K562 (cell line): ENCODE data around the gene TSPAN16. TPM values are rescaled to one million over a fixed set of nuclear protein-coding genes. Genes with fewer than 3 reads are reported as not detected.

ENCODE experiments used
- ATAC-seq: fragments of 200-7000 bp; cut with Tn5 transposase; 3 replicates; pipeline ENCODE4 v1.9.1; 2020; ENCODE audit warnings: moderate library complexity
- BruUV-seq: library from RNA; stranded (reverse); fragments of 400-500 nt; replicated peaks from 2 replicates; lab custom pipeline; 2021; lab: Mats Ljungman, UMichigan
- CTCF ChIA-PET: fragments of 300-600 bp; formaldehyde crosslinking; extraction: SDS; loops from one replicate; lab custom pipeline; 2021; ENCODE audit warnings: low intra/inter-chr PET ratio; lab: Yijun Ruan, JAX
- POLR2A ChIA-PET: fragments of 300-600, 350-650 bp; sonication (Branson Sonifier 250); formaldehyde crosslinking; extraction: SDS; loops from one replicate; lab custom pipeline; 2021; ENCODE audit warnings: antibody characterized with exemption, inconsistent platforms; lab: Yijun Ruan, JAX
- DNase-seq, 4 experiments: peaks; one replicate each; pipeline versions ENCODE4 v3.0.0 to v3.0.0-alpha.2; 2011 to 2018; ENCODE audit warnings: low spot score in 3 of 4, mixed read lengths in 3 of 4; ENCODE audit errors: extremely low read depth in 1 of 4
- FAIRE-seq: peaks from 2 replicates; lab custom pipeline; 2011; peaks lifted over from hg19 to GRCh38; lab: Jason Lieb, UNC
- H2AFZ ChIP-seq: 2 replicates; pipeline ENCODE4 v1.6.0; 2011; ENCODE audit warnings: low read depth, low read length, control low read depth, inconsistent platforms
- H3K27ac ChIP-seq: fragments of 200-600 bp; 3 replicates; pipeline ENCODE4 v1.8.0; 2011; ENCODE audit warnings: low read depth, mild to moderate bottlenecking, control low read depth, inconsistent platforms, low read length, moderate library complexity, mixed read lengths; ENCODE audit errors: extremely low read depth
- H3K27me3 ChIP-seq, 2 experiments: fragments of 300-600 bp in 1 of 2; 2 replicates in 1 of 2; 3 replicates in 1 of 2; pipeline versions ENCODE4 v1.6.0 to v1.8.0; 2011; ENCODE audit warnings: inconsistent platforms in 2 of 2, low read length in 2 of 2, mild to moderate bottlenecking in 1 of 2, mixed read lengths in 1 of 2, moderate library complexity in 1 of 2; ENCODE audit not compliant: control insufficient read depth in 2 of 2, insufficient read depth in 2 of 2
- H3K36me3 ChIP-seq: fragments of 300-600 bp; 3 replicates; pipeline ENCODE4 v1.8.0; 2011; ENCODE audit warnings: mild to moderate bottlenecking, low read length, inconsistent platforms; ENCODE audit not compliant: control insufficient read depth, insufficient read depth
- H3K4me1 ChIP-seq, 2 experiments: fragments of 200-600 bp in 1 of 2; replicated peaks in 1 of 2; 2 replicates in 1 of 2; 3 replicates in 1 of 2; pipeline versions ENCODE4 v1.5.1 to v1.8.0; 2011; ENCODE audit warnings: inconsistent platforms in 2 of 2, low read length in 2 of 2, mild to moderate bottlenecking in 1 of 2, mixed read lengths in 1 of 2, moderate library complexity in 1 of 2; ENCODE audit not compliant: control insufficient read depth in 2 of 2, insufficient read depth in 2 of 2
- H3K4me2 ChIP-seq: 2 replicates; pipeline ENCODE4 v1.6.1; 2011; ENCODE audit warnings: low read length, control low read depth, inconsistent platforms, mixed read lengths; ENCODE audit not compliant: insufficient read depth
- H3K4me3 ChIP-seq: fragments of 200-600 bp; sonication (generic), shearing (Covaris generic); 2 replicates; pipeline ENCODE4 v1.5.1; 2016; ENCODE audit warnings: control low read depth, inconsistent platforms
- H3K79me2 ChIP-seq: fragments of 200-600 bp; 3 replicates; pipeline ENCODE4 v1.8.0; 2011; ENCODE audit warnings: low read length, inconsistent platforms; ENCODE audit not compliant: control insufficient read depth, insufficient read depth
- H3K9ac ChIP-seq, 2 experiments: 2 replicates each; pipeline versions ENCODE4 v1.6.0 to v1.6.1; 2011; ENCODE audit warnings: low read depth in 2 of 2, low read length in 2 of 2, control low read depth in 1 of 2, inconsistent platforms in 1 of 2, mild to moderate bottlenecking in 1 of 2, mixed read lengths in 1 of 2; ENCODE audit not compliant: insufficient read depth in 1 of 2
- H3K9me1 ChIP-seq: one replicate; pipeline ENCODE4 v1.6.0; 2011; ENCODE audit warnings: inconsistent platforms, mild to moderate bottlenecking, low read length, moderate library complexity; ENCODE audit not compliant: control insufficient read depth, insufficient read depth
- H3K9me3 ChIP-seq: replicated peaks from 2 replicates; pipeline ENCODE4 v1.5.1; 2011; ENCODE audit warnings: low read depth, low read length, inconsistent platforms; ENCODE audit not compliant: control insufficient read depth, insufficient read depth
- H4K20me1 ChIP-seq: replicated peaks from 2 replicates; pipeline ENCODE4 v1.6.1; 2011; ENCODE audit warnings: low read length, inconsistent platforms, mixed read lengths; ENCODE audit not compliant: control insufficient read depth, insufficient read depth
- ARID4B ChIP-seq: sonication (generic); formaldehyde crosslinking; IDR thresholded peaks from 2 replicates; pipeline ENCODE4 v1.8.0; 2022; ENCODE audit warnings: mild to moderate bottlenecking, missing genetic modification reagents
- DACH1 ChIP-seq: fragments of 450-650 bp; IDR thresholded peaks from 2 replicates; pipeline ENCODE4 v1.6.1; 2018; ENCODE audit not compliant: partially characterized antibody
- GABPA ChIP-seq: fragments of 200-800 bp; sonication (Bioruptor generic); conservative IDR thresholded peaks from 2 replicates; pipeline ENCODE4 v1.6.1; 2016; ENCODE audit warnings: low read depth, missing genetic modification characterization, missing compliant biosample characterization
- MCM7 ChIP-seq, 2 experiments: fragments of 450-650 bp; IDR thresholded peaks; 2 replicates each; pipeline ENCODE4 v1.6.1; 2016 to 2018
- MED1 ChIP-seq: sonication (generic); formaldehyde crosslinking; IDR thresholded peaks from 2 replicates; pipeline ENCODE4 v1.8.1; 2023; ENCODE audit warnings: missing genetic modification reagents, borderline replicate concordance
- NFYB ChIP-seq: IDR thresholded peaks from 2 replicates; pipeline ENCODE4 v1.6.1; 2011; ENCODE audit warnings: mild to moderate bottlenecking, moderate library complexity; ENCODE audit not compliant: insufficient read length; ENCODE audit errors: extremely low read depth
- RBFOX2 ChIP-seq: fragments of 200-400 bp; formaldehyde crosslinking; IDR thresholded peaks from 2 replicates; pipeline ENCODE4 v1.6.1; 2017; ENCODE audit warnings: low read depth, mild to moderate bottlenecking, low read length, moderate library complexity
- STAT5B ChIP-seq: fragments of 250-450 bp; sonication (Bioruptor Pico); IDR thresholded peaks from 2 replicates; pipeline ENCODE4 v1.8.0; 2021; ENCODE audit warnings: mild to moderate bottlenecking, inconsistent platforms
- ZNF165 ChIP-seq: fragments of 250-450 bp; sonication (Bioruptor Pico); IDR thresholded peaks from 2 replicates; pipeline ENCODE4 v1.4.0; 2020; ENCODE audit warnings: borderline replicate concordance
- WGBS: fragments of 100-300 bp; shearing (Covaris generic); methylation state at CpG from one replicate; pipeline ENCODE4 v1.1.6; 2016; ENCODE audit warnings: low coverage, mixed read lengths; ENCODE audit not compliant: insufficient coverage; ENCODE audit errors: missing lambda C conversion rate; 5-methylcytosine and 5-hydroxymethylcytosine counted together
- in situ Hi-C: fragments of 300-500 bp; cut with MboI; formaldehyde crosslinking; loops from 4 replicates; pipeline ENCODE4 v1.15.0; 2018; ENCODE audit warnings: inconsistent platforms, mixed read lengths
- intact Hi-C: fragments of 100-400 bp; cut with micrococcal nuclease; formaldehyde crosslinking; loops from 2 replicates; pipeline ENCODE4 v1.14.2; 2022
- polyA plus RNA-seq, 8 experiments: library from polyadenylated mRNA; depleted of rRNA in 4 of 8; stranded (reverse) in 5 of 8; unstranded in 3 of 8; fragments of >200 nt; fragmentation: Nextera tagmentation in 2 of 8; fragmentation: Illumina TruSeq in 1 of 8; extraction: Ambion mirVana in 2 of 8; extraction: Trizol in 1 of 8; gene quantifications; 2 replicates each; pipeline versions ENCODE4 v1.2.1 to v1.2.3, GENCODE V29; 2011 to 2014; ENCODE audit warnings: inconsistent platforms in 1 of 8, missing spikeins in 1 of 8
- total RNA-seq, 7 experiments: library from RNA; depleted of rRNA in 6 of 7; stranded (reverse); fragments of >200 nt in 6 of 7; fragmentation: Illumina TruSeq in 2 of 7; extraction: Trizol in 2 of 7; gene quantifications; 2 replicates each; pipeline versions ENCODE4 v1.2.1 to v1.2.3, GENCODE V29; 2011 to 2021; ENCODE audit warnings: low replicate concordance in 1 of 7
- TF ChIP-seq, protein P1 (sequence below): fragments of 250-450 bp; sonication (Bioruptor Pico); IDR thresholded peaks from 2 replicates; pipeline ENCODE4 v1.5.0; 2021; ENCODE audit warnings: mild to moderate bottlenecking, moderate library complexity

Gene TSPAN16
- total and polyA plus RNA-seq, 9 of the 15 experiments (the other 6 are each of a cell fraction or from before 2014, with no cell fraction given): not detected

- TF ChIP-seq ARID4B (CRISPR knock-in tag): 0 out of 2 replicates have a peak, but pooled peaks have one; percentile 31
These were observed 49.3 kb downstream of the TSPAN16 start (continued) for GRCh38 chr19:11345122-11345803.

DNA sequence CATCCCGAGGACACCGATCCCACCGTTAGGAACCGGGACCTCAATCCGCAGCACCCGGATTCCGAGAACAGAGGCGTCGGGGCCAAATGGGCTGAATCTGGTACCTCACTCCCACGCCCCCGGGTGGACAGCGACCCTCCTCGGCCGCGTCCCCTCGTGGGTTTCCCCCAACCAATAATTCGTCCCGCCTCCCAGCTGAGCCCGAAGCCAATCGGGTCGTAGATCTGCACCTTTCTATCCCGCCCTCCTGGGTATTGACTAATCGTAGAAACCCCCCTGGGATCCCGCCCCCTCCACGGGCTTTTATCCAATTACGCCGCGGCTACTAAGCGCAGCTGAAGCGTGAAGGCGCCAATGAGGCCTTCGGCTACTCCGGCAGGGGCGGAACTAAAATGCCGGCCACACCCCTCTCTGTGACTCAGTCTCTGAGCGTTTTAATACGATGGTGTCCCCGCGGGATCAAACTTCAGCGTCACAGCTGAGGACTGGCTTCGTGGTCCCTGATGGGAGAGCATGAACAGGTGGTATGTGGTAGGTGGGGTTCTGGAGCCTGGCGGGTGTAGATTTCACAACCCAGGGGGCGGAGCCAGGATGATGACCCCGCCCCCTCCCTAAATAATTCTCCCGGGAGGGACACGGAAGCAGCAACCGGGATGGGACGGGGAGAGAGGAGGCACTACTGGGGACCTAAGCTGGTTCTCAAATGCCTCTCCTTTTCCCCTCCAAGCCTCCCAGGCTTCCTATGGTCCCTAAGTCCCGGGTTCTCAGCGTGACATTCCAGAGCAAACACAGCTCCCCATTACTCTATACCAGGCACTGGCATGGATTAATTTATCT, 50.4 kb downstream of the TSPAN16 start, which contains the start of the genes CCDC159 and TMEM205:
Gene CCDC159 (plus strand): TSS at position 416 of the 837 bp plus-strand sequence. CDS start 88 bp downstream, at position 504.
Gene TMEM205 (minus strand): TSS at position 165 of the 837 bp plus-strand sequence. CDS start 649 bp downstream, outside the sequence.
- DNase-seq: peak; percentile 92 to 99 (median 96)
- peak within 1 kb of the TSS; percentile 67 for H3K27ac ChIP-seq
- ChIA-PET POLR2A (interaction anchor here (0.6 to 2.1 kb wide), 8 partner anchors 8 to 151 kb away, joined by 3 to 13 read pairs (median 3); partner anchors contain the start of gene SWSAP1), CTCF (no interaction called here)
- no peaks in the 10 kb centered on the region for H3K36me3 ChIP-seq
- H3K9me3 ChIP-seq: peaks cover 6% of the 10 kb centered on the region; the same call in 1 of the 2 replicates
- peaks cover 2% of the 10 kb centered on the region for H3K9me1 ChIP-seq
- H3K9ac ChIP-seq: peak within 1 kb of the TSS; percentile 72 to 91
- FAIRE-seq: peak; percentile 99
- H3K4me2 ChIP-seq: peak within 1 kb of the TSS; percentile 93
- ATAC-seq: peak; percentile 97
- H3K4me1 ChIP-seq: peaks cover 20 to 34% of the 10 kb centered on the region in 2 experiments; a peak in 4 of 5 replicates
- peak within 1 kb of the TSS; percentile 98 for H2AFZ ChIP-seq
- intact Hi-C loops (no loop called here), in situ Hi-C loops (no loop called here)
- BruUV-seq: TSS peak; percentile 90
- under 1% methylated on average over 43 of the region's 50 CpGs for WGBS
- H3K27me3 ChIP-seq: no peaks in the 10 kb centered on the region
- H4K20me1 ChIP-seq: no peaks in the 10 kb centered on the region
- no peaks in the 10 kb centered on the region for H3K79me2 ChIP-seq
- peak within 1 kb of the TSS; percentile 61 for H3K4me3 ChIP-seq
- TF ChIP-seq DACH1: peak; percentile 80
- no peak for TF ChIP-seq MED1
- no peak for TF ChIP-seq GABPA (tag)
- no peak for TF ChIP-seq STAT5B (CRISPR knock-in tag)
- TF ChIP-seq ZNF165 (CRISPR knock-in tag): no peak
- peak; percentile 54 for TF ChIP-seq NFYB
- no peak for TF ChIP-seq MCM7 (IDR thresholded peaks at IDR 0.05)
- TF ChIP-seq, protein P1, sequence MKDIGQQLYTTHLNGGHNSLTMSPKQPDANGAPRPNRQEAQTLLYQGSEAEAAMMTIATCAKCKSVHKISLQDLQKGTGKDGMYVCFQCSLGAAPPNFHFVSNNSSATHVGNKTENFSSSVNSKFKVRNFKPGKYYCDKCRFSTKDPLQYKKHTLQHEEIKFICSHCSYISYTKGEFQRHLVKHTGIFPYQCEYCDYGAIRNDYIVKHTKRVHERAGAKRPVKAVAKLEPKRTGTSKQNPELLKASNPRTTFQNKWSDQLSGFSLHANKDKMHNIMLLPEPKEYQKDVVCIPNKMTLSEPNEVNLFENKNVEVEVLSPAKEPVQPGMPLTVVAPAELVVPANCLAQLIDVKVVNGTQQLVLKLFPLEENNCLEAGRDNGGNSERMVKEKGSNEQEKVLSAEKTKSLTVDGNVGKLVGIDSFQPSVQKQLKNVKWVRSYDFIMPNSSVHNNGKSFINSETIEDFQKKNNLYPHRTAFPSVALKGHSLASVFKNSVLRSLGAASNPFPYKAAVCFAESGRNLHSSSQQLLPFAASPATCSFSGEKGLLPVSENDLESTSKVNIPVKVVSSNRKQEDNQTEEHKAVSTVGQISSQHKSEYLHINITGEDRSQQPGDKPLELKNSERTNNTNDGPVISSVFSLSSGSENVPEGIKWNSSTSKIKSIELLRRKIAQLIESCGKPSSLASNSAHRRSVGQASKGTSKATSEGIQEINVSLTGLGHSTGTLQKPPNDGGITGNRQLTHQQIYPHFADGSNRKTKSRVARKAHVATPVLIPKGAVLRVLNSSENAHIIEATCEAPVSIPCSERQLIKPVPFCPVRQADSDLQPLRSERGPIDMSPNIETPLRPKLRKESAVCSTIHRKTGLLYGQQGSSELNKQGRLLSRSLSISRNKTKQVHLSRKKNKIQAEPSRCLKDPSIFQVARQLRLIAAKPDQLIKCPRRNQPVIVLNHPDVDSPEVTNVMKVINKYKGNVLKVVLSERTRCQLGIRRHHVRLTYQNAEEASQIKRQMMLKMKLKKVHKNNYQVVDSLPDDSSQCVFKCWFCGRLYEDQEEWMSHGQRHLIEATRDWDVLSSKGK (CRISPR knock-in tag): no peak
- peak; percentile 45 for TF ChIP-seq RBFOX2
